T-helper 2 cell treated with Interferon-gamma antibody and Interleukin-4, amounts not matched to agents 5 μg/mL and 100 μg/mL, for 36 hours (primary cell): Measurements from ENCODE around the gene SEMA3C.

Experiments
- DNase-seq: peaks from one replicate; pipeline ENCODE4 v3.0.0; 2021; ENCODE audit warnings: low spot score
- H3K27ac Mint-ChIP-seq: one replicate; pipeline ENCODE4 v1.8.0; 2021; ENCODE audit warnings: mild to moderate bottlenecking, mixed read lengths
- H3K27me3 Mint-ChIP-seq: one replicate; pipeline ENCODE4 v1.8.0; 2021; ENCODE audit warnings: low read depth, mixed read lengths
- H3K36me3 Mint-ChIP-seq: one replicate; pipeline ENCODE4 v1.8.0; 2021; ENCODE audit warnings: low read depth, mixed read lengths
- H3K4me1 Mint-ChIP-seq: one replicate; pipeline ENCODE4 v1.8.0; 2021; ENCODE audit warnings: low read depth, mixed read lengths
- H3K4me3 Mint-ChIP-seq: one replicate; pipeline ENCODE4 v1.8.0; 2022; ENCODE audit warnings: mild to moderate bottlenecking, moderate library complexity, mixed read lengths
- H3K9me3 Mint-ChIP-seq: one replicate; pipeline ENCODE4 v1.8.0; 2021; ENCODE audit warnings: mixed read lengths

SEMA3C gene

DNA sequence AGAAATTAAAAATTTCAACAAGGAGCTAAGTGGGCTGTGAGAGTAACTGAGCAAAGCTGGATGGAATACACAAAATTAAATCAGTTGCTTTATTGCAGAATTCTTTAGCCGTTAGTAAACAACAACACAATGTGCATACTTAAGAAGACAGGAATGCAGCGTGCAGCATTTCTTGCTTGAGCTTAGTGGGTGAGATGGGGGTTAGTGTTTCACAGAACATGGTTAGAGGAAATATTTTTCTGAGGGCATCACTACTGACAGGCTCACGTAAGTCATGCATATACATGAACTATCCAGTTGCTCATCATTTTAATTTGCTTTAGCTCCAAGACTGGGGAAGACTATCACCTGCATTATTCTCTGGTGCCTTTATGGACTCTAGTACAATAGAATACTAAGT is 199.6 kb downstream of the SEMA3C start:
- H3K4me3 Mint-ChIP-seq = no peak overlapping the region
- no peaks in the 10 kb centered on the region for H3K4me1 Mint-ChIP-seq
- H3K27me3 Mint-ChIP-seq = no peaks in the 10 kb centered on the region
- no peaks in the 10 kb centered on the region for H3K36me3 Mint-ChIP-seq
- no peaks in the 10 kb centered on the region for H3K9me3 Mint-ChIP-seq
- no peak overlapping the region for H3K27ac Mint-ChIP-seq
- DNase-seq = no peak

- Mint-ChIP-seq H3K4me3 (no peak overlapping the region), H3K4me1 (no peaks in the 10 kb centered on the region)
- DNase-seq = no peak
Measured at GRCh38 chr7:80711531-80711930, 207.3 kb downstream of the SEMA3C start.

DNA sequence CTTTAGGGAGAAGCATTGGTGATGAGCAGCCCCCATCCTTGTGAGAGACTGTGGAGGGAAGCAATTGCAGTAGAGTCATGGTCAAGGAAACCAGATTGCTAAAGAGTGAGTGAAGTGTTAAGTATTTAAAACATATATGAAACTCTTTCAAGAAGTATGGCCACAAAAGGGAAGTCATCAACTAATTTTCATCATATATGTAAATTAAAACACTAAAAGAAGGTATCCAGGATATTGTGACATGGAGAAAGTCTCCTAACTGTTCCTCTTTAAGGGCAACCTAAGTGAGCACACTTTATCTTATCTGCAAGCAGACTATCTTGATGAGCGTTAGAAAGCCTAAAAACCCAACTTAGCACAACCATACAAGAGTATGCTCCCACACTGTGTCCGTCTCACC is 210.7 kb downstream of the SEMA3C start:
- H3K9me3 Mint-ChIP-seq = no peaks in the 10 kb centered on the region
- H3K27me3 Mint-ChIP-seq = no peaks in the 10 kb centered on the region
- H3K4me1 Mint-ChIP-seq = no peaks in the 10 kb centered on the region
- DNase-seq = no peak
- no peak overlapping the region for H3K27ac Mint-ChIP-seq
- H3K4me3 Mint-ChIP-seq = no peak overlapping the region
- H3K36me3 Mint-ChIP-seq = no peaks in the 10 kb centered on the region

More at GRCh38 chr7:80711531-80711930, 207.3 kb downstream of the SEMA3C start:
- Mint-ChIP-seq H3K27ac (no peak overlapping the region), H3K36me3 (no peaks in the 10 kb centered on the region), H3K9me3 (no peaks in the 10 kb centered on the region), H3K27me3 (no peaks in the 10 kb centered on the region)

DNA sequence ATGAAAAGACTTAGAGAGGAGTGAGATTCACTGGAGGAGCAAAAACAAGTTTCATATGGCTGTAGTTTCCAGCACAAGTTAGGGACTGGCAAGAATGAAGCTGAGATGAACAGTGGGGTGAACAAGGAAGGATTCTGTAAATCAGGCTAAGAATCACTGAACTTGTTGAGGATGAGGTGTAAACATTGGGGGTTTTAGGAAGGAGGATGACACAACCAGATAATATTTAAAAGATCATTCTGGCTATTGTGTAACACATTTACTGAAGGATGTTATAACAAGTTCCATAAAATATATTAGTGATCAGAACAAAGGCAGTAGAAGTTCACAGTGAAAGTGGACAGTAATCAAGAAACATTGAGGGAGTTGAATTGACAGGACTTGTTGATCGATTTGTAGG is 211.5 kb downstream of the SEMA3C start:
- no peaks in the 10 kb centered on the region for H3K4me1 Mint-ChIP-seq
- H3K27ac Mint-ChIP-seq = no peak overlapping the region
- H3K9me3 Mint-ChIP-seq = no peaks in the 10 kb centered on the region
- no peaks in the 10 kb centered on the region for H3K27me3 Mint-ChIP-seq
- no peaks in the 10 kb centered on the region for H3K36me3 Mint-ChIP-seq
- no peak overlapping the region for H3K4me3 Mint-ChIP-seq
- no peak for DNase-seq

DNA sequence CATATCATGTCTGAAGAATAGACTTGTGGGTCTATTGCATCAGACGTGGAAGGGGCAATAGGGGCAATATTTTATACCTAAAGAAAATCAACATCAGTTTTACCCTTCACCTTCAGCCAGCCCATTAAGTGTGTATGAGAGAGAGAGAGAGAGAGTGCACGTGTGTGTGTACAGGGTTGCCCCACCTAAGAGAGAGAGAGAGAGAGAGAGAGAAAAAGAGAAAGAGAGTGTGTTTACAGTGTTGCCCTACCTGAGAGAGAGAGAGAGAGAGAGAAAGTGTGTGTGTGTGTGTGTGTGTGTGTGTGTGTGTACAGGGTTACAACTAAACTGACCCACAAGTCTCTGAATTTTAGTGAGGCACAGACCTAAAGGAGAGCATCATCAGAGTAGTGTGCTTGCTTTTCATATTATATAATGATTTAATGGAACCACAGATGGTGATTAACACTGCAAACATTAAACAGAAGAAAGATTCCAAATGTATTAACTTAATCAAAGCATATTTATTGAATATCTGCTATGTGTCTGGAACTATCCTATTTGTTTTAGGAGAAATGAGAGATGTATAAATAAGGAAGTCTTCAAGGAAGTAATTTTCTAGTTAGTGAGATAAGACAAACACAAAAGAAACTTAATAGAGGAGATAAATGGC is 213.6 kb downstream of the SEMA3C start:
- Mint-ChIP-seq H3K27me3 (no peaks in the 10 kb centered on the region), H3K9me3 (no peaks in the 10 kb centered on the region), H3K27ac (no peak overlapping the region), H3K36me3 (no peaks in the 10 kb centered on the region), H3K4me3 (no peak overlapping the region), H3K4me1 (no peaks in the 10 kb centered on the region)
- DNase-seq = no peak

DNA sequence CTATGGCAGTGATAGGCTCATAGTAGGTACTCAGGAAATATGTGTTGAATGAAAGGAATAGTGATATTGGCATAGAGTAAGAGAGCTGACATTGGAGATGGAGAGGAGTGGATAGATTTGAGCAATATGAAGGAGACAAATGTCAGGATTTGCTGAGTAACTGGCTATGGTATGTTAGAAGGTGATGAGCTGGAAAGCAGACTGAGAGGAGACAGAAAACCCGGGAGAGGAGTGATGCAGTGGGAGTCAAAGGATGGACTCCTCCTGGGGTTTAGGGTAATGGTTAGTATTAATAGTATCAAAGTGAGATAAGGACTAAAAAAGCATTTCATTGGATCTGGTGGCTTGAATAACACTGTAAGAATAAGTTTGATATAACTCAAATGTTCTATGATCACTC is 215.6 kb downstream of the SEMA3C start:
- no peaks in the 10 kb centered on the region for H3K9me3 Mint-ChIP-seq
- no peaks in the 10 kb centered on the region for H3K27me3 Mint-ChIP-seq
- no peak overlapping the region for H3K4me3 Mint-ChIP-seq
- H3K36me3 Mint-ChIP-seq = no peaks in the 10 kb centered on the region
- DNase-seq = no peak
- no peak overlapping the region for H3K27ac Mint-ChIP-seq
- no peaks in the 10 kb centered on the region for H3K4me1 Mint-ChIP-seq

DNA sequence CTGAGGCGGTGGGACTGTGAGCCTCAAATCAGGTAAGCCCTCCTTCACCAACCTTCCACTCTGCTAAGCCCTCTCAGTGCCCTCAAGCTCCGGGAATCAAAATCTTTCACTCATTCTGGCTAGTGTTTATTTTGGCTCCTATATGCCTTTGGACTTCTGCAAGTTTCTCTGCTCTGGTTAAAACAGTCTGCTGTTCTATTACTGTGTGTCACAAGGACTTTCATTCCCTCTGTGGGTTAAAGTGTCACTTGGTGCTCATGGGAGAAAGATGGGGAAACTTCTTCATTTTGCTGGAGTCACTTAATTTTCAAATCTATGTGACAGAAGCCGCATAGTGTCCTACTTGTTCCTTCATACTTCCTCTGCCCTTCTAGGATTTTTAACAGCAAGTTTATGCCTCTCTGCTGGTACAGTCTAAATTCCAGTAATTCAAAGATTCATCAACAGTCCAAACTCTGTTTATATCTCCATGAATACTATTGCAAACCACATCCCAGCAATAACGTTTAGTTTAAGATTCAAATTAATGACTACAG is 219.1 kb downstream of the SEMA3C start:
- H3K4me3 Mint-ChIP-seq = no peak overlapping the region
- H3K4me1 Mint-ChIP-seq = no peaks in the 10 kb centered on the region
- H3K36me3 Mint-ChIP-seq = no peaks in the 10 kb centered on the region
- DNase-seq = no peak
- H3K27ac Mint-ChIP-seq = no peak overlapping the region
- H3K9me3 Mint-ChIP-seq = no peaks in the 10 kb centered on the region
- no peaks in the 10 kb centered on the region for H3K27me3 Mint-ChIP-seq

DNA sequence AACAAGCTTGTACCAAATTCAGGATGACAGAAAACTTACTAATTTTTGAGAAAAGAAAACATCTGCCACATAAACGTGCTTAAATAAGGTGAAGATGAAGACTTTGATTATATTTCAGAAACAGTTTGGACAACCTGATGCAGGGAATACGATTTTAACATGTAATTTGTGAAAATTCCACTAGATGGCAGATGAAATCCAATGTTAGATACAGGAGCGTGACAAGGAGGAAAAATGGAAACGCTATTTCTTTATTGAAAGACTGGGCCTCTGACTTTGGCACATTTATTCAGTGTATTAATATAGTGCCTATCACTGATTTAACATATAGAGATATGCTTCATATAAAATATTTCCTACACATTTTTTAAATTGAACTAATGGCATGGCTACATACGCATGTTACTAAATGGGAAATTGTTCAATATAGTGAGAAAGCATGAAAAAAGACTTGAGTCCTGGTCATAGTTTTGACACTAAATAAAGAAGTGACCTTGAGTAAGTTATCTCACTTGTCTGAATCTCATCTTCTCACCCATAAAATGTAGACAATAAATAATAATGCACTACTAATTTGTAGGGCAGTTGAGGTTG is 219.7 kb downstream of the SEMA3C start:
- Mint-ChIP-seq H3K4me1 (no peaks in the 10 kb centered on the region), H3K4me3 (no peak overlapping the region), H3K27me3 (no peaks in the 10 kb centered on the region), H3K36me3 (no peaks in the 10 kb centered on the region), H3K27ac (no peak overlapping the region), H3K9me3 (no peaks in the 10 kb centered on the region)
- DNase-seq = no peak
